B cell (primary cell): Measurements from ENCODE around the gene ECM2. TPM values are rescaled to one million over a fixed set of nuclear protein-coding genes. Genes with fewer than 3 reads are reported as not detected.

Source experiments
- ATAC-seq: fragments of 200-7000 bp; cut with Tn5 transposase; one replicate; pipeline ENCODE4 v1.10.0; 2021; ENCODE audit warnings: low read depth, mild to moderate bottlenecking, moderate number of reproducible peaks, moderate library complexity
- CTCF ChIA-PET: fragments of 350-600 bp; sonication (Branson Sonifier 250); formaldehyde crosslinking; loops from one replicate; lab custom pipeline; 2021; ENCODE audit warnings: antibody characterized with exemption, inconsistent platforms; lab: Charles Lee
- POLR2A ChIA-PET: fragments of 350-600 bp; sonication (Branson Sonifier 250); formaldehyde crosslinking; loops from one replicate; lab custom pipeline; 2021; ENCODE audit warnings: antibody characterized with exemption; lab: Charles Lee
- DNase-seq: peaks from one replicate; pipeline ENCODE4 v3.0.0; 2013
- H2AFZ ChIP-seq: 2 replicates; pipeline ENCODE4 v1.6.1; 2012; ENCODE audit warnings: mild to moderate bottlenecking, low read depth, low read length; ENCODE audit not compliant: insufficient read depth, poor library complexity, severe bottlenecking
- H3K27ac ChIP-seq, 2 donors: 1 replicate in 1 of 2; 2 replicates in 1 of 2; pipeline ENCODE4 v1.5.1; 2012 to 2013; ENCODE audit warnings: low read length in 2 of 2, mild to moderate bottlenecking in 2 of 2, moderate library complexity in 1 of 2
- H3K27me3 ChIP-seq, 4 experiments: fragments of 200-600 bp in 1 of 4; sonication (generic) in 1 of 4; replicated peaks in 1 of 4; 1 replicate in 2 of 4; 2 replicates in 2 of 4; pipeline versions ENCODE4 v1.6.1 to v1.7.0; 2013 to 2016; ENCODE audit warnings: low read length in 3 of 4, mild to moderate bottlenecking in 2 of 4, mixed read lengths in 1 of 4, moderate library complexity in 1 of 4; ENCODE audit not compliant: insufficient read depth in 4 of 4, control insufficient read depth in 3 of 4; ENCODE audit errors: control extremely low read depth in 1 of 4
- H3K36me3 ChIP-seq, 2 experiments: replicated peaks in 1 of 2; 1 replicate in 1 of 2; 2 replicates in 1 of 2; pipeline versions ENCODE4 v1.6.1 to v1.7.1; 2013; ENCODE audit warnings: low read length in 1 of 2; ENCODE audit not compliant: insufficient read depth in 2 of 2, control insufficient read depth in 1 of 2; ENCODE audit errors: control extremely low read depth in 1 of 2, extremely low read depth in 1 of 2
- H3K4me1 ChIP-seq, 2 donors: fragments of 200-600 bp in 1 of 2; sonication (generic) in 1 of 2; 1 replicate in 1 of 2; 2 replicates in 1 of 2; pipeline versions ENCODE4 v1.5.1 to v1.6.1; 2013 to 2017; ENCODE audit warnings: low read length in 2 of 2; ENCODE audit not compliant: control insufficient read depth in 2 of 2, insufficient read depth in 2 of 2
- H3K4me2 ChIP-seq: replicated peaks from 2 replicates; pipeline ENCODE3; 2012; ENCODE audit warnings: mild to moderate bottlenecking, low read depth, low read length; ENCODE audit not compliant: poor library complexity, severe bottlenecking
- H3K4me3 ChIP-seq, 5 experiments: fragments of 200-600 bp in 1 of 5; sonication (generic) in 1 of 5; 1 replicate in 3 of 5; 2 replicates in 2 of 5; pipeline versions ENCODE4 v1.5.1 to v1.7.0; 2011 to 2016; ENCODE audit warnings: low read length in 4 of 5, mild to moderate bottlenecking in 4 of 5, low read depth in 2 of 5, control low read depth in 1 of 5, moderate library complexity in 1 of 5; ENCODE audit not compliant: insufficient read depth in 1 of 5; ENCODE audit errors: control extremely low read depth in 1 of 5, extremely low read depth in 1 of 5
- H3K79me2 ChIP-seq: fragments of 200-600 bp; sonication (generic); one replicate; pipeline ENCODE4 v1.6.0; 2016; ENCODE audit warnings: low read length; ENCODE audit not compliant: control insufficient read depth, insufficient read depth
- H3K9ac ChIP-seq: fragments of 200-600 bp; sonication (generic); 2 replicates; pipeline ENCODE4 v1.6.1; 2017; ENCODE audit warnings: mild to moderate bottlenecking, low read length, moderate library complexity
- H3K9me3 ChIP-seq, 3 donors: one replicate each; pipeline versions ENCODE4 v1.6.1 to v1.7.1; 2013; ENCODE audit warnings: low read length in 2 of 3; ENCODE audit not compliant: control insufficient read depth in 2 of 3, insufficient read depth in 1 of 3; ENCODE audit errors: control extremely low read depth in 1 of 3
- H4K20me1 ChIP-seq: 2 replicates; pipeline ENCODE4 v1.6.0; 2012; ENCODE audit warnings: mild to moderate bottlenecking, low read length; ENCODE audit not compliant: insufficient read depth, control insufficient read depth, poor library complexity, severe bottlenecking
- H3K27ac Mint-ChIP-seq: one replicate; pipeline ENCODE4 v1.8.0; 2021; ENCODE audit warnings: mixed read lengths
- H3K27me3 Mint-ChIP-seq: one replicate; pipeline ENCODE4 v1.8.0; 2021; ENCODE audit warnings: mixed read lengths
- H3K4me1 Mint-ChIP-seq: one replicate; pipeline ENCODE4 v1.8.0; 2021; ENCODE audit warnings: mixed read lengths
- H3K4me3 Mint-ChIP-seq: one replicate; pipeline ENCODE4 v1.8.0; 2021; ENCODE audit warnings: mixed read lengths
- H3K9me3 Mint-ChIP-seq: one replicate; pipeline ENCODE4 v1.8.0; 2022; ENCODE audit warnings: mixed read lengths; ENCODE audit not compliant: insufficient read depth
- CTCF ChIP-seq: fragments of 200-600 bp; IDR thresholded peaks from one replicate; pipeline ENCODE4 v1.8.0; 2022; ENCODE audit warnings: antibody characterized with exemption, mild to moderate bottlenecking
- EZH2 ChIP-seq: IDR thresholded peaks from 2 replicates; pipeline ENCODE4 v1.6.1; 2012; ENCODE audit warnings: borderline replicate concordance, low read depth, mild to moderate bottlenecking, moderate library complexity, low read length; ENCODE audit not compliant: insufficient read depth, poor library complexity, severe bottlenecking
- WGBS: methylation state at CpG from one replicate; pipeline ENCODE4 v1.1.5; 2013; ENCODE audit warnings: missing lambda C conversion rate; ENCODE audit not compliant: insufficient coverage; 5-methylcytosine and 5-hydroxymethylcytosine counted together
- intact Hi-C: fragments of 100-400 bp; cut with micrococcal nuclease; formaldehyde crosslinking; loops from one replicate; pipeline ENCODE4 v1.10.0; 2022
- polyA plus RNA-seq: library from polyadenylated mRNA; depleted of rRNA; stranded (reverse); fragments of >200 nt; gene quantifications from 2 replicates; pipeline ENCODE4 v1.2.3, GENCODE V29; 2012
- total RNA-seq, 2 donors: library from RNA; stranded (reverse); fragments of 120-200 nt in 1 of 2; gene quantifications; 1 replicate in 1 of 2; 2 replicates in 1 of 2; pipeline versions ENCODE4 v1.2.3 to v1.2.4, GENCODE V29; 2013 to 2022

The ECM2 gene
- total and polyA plus RNA-seq, 2 donors (not counting 1 experiment from before 2014, with no cell fraction given), result not detected

GRCh38 chr9:92482329-92482728 lies 53.5 kb downstream of the ECM2 start, which contains the start of gene ASPN:
Gene ASPN, minus strand, starts transcription at chr9:92482506.
- no peak within 1 kb of the TSS for H3K27ac ChIP-seq
- Mint-ChIP-seq H3K27ac (no peak within 1 kb of the TSS), H3K4me3 (no peak within 1 kb of the TSS), H3K4me1 (peaks cover 2% of the 10 kb centered on the region), H3K27me3 (no peaks in the 10 kb centered on the region), H3K9me3 (no peaks in the 10 kb centered on the region)
- ATAC-seq (no peak), DNase-seq (no peak)
- H3K9me3 ChIP-seq, result no peaks in the 10 kb centered on the region
- H3K4me3 ChIP-seq, result no peak within 1 kb of the TSS
- no peaks in the 10 kb centered on the region for H3K4me1 ChIP-seq
- POLR2A ChIA-PET, result no interaction called here
- CTCF ChIA-PET, result no interaction called here
- no peaks in the 10 kb centered on the region for H3K27me3 ChIP-seq
- no peak within 1 kb of the TSS for H3K4me2 ChIP-seq
- no peak within 1 kb of the TSS for H3K9ac ChIP-seq
- intact Hi-C loops, result no loop called here
- no peaks in the 10 kb centered on the region for H3K79me2 ChIP-seq
- H2AFZ ChIP-seq, result no peak within 1 kb of the TSS
- TF ChIP-seq CTCF (no peak), EZH2 (no peak)
- H4K20me1 ChIP-seq, result no peaks in the 10 kb centered on the region
- no peaks in the 10 kb centered on the region for H3K36me3 ChIP-seq
- WGBS, result no CpG with 5 or more reads among the region's 3 CpGs

GRCh38 chr9:92480986-92481633 lies 54.7 kb downstream of the ECM2 start:
- Histone ChIP-seq H2AFZ (no peak overlapping the region), H3K4me2 (no peak overlapping the region), H3K4me1 (no peaks in the 10 kb centered on the region), H4K20me1 (no peaks in the 10 kb centered on the region), H3K27ac (no peak overlapping the region), H3K27me3 (no peaks in the 10 kb centered on the region), H3K36me3 (no peaks in the 10 kb centered on the region), H3K4me3 (no peak overlapping the region), H3K79me2 (no peaks in the 10 kb centered on the region), H3K9ac (no peak overlapping the region), H3K9me3 (no peaks in the 10 kb centered on the region)
- Mint-ChIP-seq H3K9me3 (no peaks in the 10 kb centered on the region), H3K4me3 (no peak overlapping the region), H3K27ac (no peak overlapping the region), H3K27me3 (no peaks in the 10 kb centered on the region), H3K4me1 (peaks cover 2% of the 10 kb centered on the region)
- ChIA-PET CTCF (no interaction called here), POLR2A (no interaction called here)
- ATAC-seq, result no peak
- no CpG with 5 or more reads among the region's 2 CpGs for WGBS
- intact Hi-C loops, result no loop called here
- no peak for DNase-seq
- TF ChIP-seq EZH2 (no peak), CTCF (no peak)
